HG02981 (cell line): ENCODE data around the gene SLC39A1.

Experiments
- ATAC-seq: cut with Tn5 transposase; IDR thresholded peaks from one replicate; pipeline ENCODE4 v1.9.1; 2021; ENCODE audit warnings: mild to moderate bottlenecking, moderate library complexity; ENCODE audit not compliant: unreplicated experiment

Gene SLC39A1

GRCh38 chr1:153977250-153978240 is 14.2 kb upstream of the SLC39A1 start, which contains the start of gene JTB:
Gene JTB (minus strand): TSS chr1:153977674. CDS start chr1:153977252, 422 bp downstream.
- peak; percentile 79 for ATAC-seq

GRCh38 chr1:153976819-153977249 is 13.5 kb upstream of the SLC39A1 start:
- ATAC-seq, result no peak

DNA sequence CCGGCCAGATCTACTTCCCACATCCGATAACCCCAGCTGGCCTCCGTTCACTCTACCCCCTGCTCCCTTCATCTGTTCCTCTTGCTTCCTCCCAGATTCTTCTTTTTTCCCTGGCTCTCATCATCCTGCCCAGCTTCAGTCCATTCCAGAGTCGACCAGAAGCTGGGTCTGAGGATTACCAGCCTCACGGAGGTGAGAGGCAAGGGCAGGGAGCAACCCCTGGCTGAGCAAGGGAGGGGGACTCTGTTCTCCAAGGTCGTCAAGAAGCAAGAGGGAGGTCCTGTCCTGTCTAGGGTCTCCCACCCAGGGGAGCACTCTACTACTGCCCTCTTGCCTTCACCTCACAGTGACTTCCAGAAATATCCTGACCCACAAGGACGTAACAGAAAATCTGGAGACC is 10.2 kb upstream of the SLC39A1 start:
- no peak for ATAC-seq

GRCh38 chr1:153973071-153973470 is 9.7 kb upstream of the SLC39A1 start:
- ATAC-seq, result no peak

- ATAC-seq, result no peak
These were observed 7.0 kb upstream of the SLC39A1 start for GRCh38 chr1:153970346-153970745.

- no peak for ATAC-seq
These were observed 5.6 kb upstream of the SLC39A1 start for GRCh38 chr1:153968972-153969371.

GRCh38 chr1:153968408-153968807 is 5.1 kb upstream of the SLC39A1 start:
- no peak for ATAC-seq

DNA sequence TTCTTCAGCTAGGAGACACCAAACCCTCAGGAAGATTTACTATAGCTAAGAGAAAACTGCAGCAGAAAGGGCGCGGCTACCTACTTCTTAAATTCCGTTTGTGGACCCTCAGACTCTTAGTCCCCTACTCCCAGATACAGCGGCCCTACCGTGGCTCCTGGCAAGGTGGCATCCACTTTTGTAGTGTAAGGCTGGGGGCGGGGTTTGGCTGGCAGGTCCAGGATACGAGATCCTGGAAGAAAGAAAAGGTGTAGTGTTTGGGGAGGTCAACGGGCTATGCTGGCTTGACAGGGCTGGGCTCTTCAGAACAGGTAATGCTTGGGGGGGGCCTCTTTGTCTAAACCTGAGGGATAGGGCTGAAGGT is 4.6 kb upstream of the SLC39A1 start:
- ATAC-seq, result no peak

GRCh38 chr1:153967107-153967999 is 4.0 kb upstream of the SLC39A1 start, which contains the start of gene CREB3L4:
Gene CREB3L4 (plus strand): TSS chr1:153967902. CDS start chr1:153968526, 624 bp downstream.
- ATAC-seq, result peak; percentile 77

GRCh38 chr1:153963850-153964331 is 554 bp upstream of the SLC39A1 start:
- ATAC-seq, result no peak

- no peak for ATAC-seq
These were observed 978 bp downstream of the SLC39A1 start for GRCh38 chr1:153962088-153963029.

DNA sequence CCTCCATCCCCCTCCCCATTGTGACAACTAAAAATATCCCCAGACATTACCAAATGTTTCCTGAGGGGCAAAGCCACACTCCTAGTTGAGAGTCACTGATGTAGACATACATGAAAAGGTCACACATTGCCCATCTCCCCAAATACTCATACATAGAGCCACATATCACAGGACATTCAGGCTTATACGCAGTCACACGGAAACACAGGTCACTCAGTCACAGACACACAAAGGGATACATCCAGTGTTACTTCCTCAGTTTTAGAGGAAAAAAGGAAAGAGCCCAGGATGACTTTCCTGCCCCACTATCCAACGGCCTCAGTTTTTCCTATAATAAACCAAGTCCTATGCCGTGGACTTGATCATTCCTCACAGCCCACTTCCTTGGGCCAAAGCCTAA is 1.9 kb downstream of the SLC39A1 start:
- ATAC-seq, result no peak

GRCh38 chr1:153960206-153960605 is 3.1 kb downstream of the SLC39A1 start:
- ATAC-seq, result no peak

DNA sequence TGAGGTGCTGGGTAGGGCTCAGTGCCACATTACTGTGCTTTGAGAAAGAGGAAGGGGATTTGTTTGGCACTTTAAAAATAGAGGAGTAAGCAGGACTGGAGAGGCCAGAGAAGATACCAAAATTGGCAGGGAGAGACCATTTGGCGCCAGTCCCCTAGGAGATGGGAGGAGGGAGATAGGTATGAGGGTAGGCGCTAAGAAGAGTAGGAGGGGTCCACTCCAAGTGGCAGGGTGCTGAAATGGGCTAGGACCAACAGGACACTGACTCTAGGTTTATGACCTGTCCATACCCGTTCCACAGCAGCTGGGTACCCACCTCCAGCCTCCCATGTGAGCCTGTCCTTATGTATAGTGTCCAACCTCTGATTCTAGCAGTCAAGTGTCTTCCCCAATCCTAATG is 3.9 kb downstream of the SLC39A1 start:
- ATAC-seq, result no peak

DNA sequence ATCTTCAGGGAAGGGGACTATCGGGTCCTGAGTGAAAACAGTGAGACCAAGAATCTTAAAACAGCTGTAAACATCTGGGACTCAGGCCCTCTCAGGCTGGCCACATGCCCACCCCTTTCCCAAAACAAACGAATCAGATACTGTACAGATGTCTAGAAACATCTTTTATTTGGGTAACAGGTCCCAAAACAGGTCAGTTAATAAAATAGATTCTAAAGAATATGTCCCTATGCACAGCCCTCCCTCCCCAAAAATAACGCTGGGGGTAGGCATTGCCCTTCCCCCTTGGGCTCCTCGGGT is 4.4 kb downstream of the SLC39A1 start:
- ATAC-seq, result no peak

DNA sequence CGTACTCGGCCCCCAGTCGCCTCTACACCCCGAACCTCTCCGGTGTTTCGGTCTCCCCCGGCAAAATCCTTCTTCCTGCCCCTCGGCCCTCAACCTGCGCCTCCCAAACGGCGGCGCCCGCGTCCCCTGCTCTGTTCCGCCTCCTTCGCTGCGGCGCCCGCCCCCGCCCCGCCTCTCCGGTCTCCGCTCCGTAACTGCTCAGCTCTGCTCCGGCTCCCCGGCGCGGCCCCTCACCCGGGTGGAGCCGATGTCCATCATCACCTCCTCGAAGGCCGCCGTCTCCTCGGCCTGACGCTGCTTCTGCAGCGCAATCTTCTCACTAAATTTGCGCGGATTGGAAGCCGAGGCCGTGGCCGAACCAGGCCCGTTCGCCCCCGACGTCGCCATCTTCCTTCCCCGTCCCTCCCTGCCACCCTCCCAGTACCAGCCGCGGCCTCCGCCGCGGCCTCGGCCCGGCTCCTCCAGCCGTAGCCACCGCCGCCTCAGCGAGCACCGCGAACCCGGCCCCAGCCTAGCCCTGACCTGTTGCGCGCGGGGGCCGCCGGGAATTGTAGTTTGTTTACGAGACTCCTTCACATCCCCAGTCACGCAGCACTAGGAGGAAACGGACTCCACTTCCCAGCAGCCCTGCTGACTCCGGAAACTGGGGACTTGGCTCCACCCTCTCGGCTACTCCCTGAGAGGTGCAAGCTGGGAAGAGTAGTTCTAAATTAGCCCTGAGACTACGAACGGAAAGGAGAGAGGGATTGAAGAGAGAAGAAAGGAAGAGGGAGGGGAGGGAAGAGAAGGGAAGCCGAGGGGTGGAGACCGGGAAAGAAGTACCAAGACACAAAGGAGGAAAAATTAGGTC is 5.0 kb downstream of the SLC39A1 start, which contains the start of gene CRTC2:
Gene CRTC2 (minus strand): TSS at position 502 of the 850 bp plus-strand sequence. CDS start 115 bp downstream, at position 387.
- peak; percentile 81 for ATAC-seq

- no peak for ATAC-seq
These were observed 5.6 kb downstream of the SLC39A1 start for GRCh38 chr1:153957744-153958110.

GRCh38 chr1:153956997-153957715 is 6.2 kb downstream of the SLC39A1 start:
- ATAC-seq, result no peak

DNA sequence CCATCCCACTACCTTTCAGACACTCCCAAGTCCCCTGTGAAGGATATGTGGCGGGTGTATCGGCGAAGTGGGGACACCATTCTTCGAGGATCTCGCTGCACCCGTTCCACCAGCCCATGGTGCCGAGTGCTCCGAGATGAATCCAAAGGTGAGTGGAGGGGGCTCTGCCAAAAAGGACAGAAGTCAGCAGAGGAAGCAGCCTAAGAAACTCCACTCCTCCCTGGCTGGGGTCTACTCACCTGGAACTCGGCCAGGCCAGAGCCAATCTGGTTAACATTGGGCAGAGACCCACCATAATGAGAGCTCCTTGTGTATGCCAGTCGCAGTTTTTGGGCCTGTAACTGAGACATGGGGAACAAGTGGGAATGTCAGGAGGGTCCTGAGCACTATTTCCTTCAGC is 8.5 kb downstream of the SLC39A1 start:
- no peak for ATAC-seq
